HepG2 (cell line): ENCODE results near the gene ARL5C. TPM values are rescaled to one million over a fixed set of nuclear protein-coding genes. Genes with fewer than 3 reads are reported as not detected.

Source experiments
- ATF7 ChIP-seq, 2 experiments: fragments of 450-650 bp in 1 of 2; sonication (generic) in 1 of 2; formaldehyde crosslinking in 1 of 2; IDR thresholded peaks; 2 replicates each; pipeline versions ENCODE4 v1.4.0 to v1.6.1; 2016 to 2020; ENCODE audit warnings: antibody characterized with exemption in 1 of 2, mild to moderate bottlenecking in 1 of 2, missing genetic modification reagents in 1 of 2
- CENPBD1 ChIP-seq: sonication (generic); formaldehyde crosslinking; IDR thresholded peaks from 2 replicates; pipeline ENCODE4 v1.8.0; 2022; ENCODE audit warnings: missing genetic modification reagents, low read depth, mild to moderate bottlenecking, borderline replicate concordance
- CREM ChIP-seq, 2 experiments: sonication (generic) in 1 of 2; formaldehyde crosslinking in 1 of 2; IDR thresholded peaks; 2 replicates each; pipeline versions ENCODE4 v1.4.0 to v1.6.1; 2016 to 2020; ENCODE audit warnings: antibody characterized with exemption in 1 of 2, mild to moderate bottlenecking in 1 of 2, missing genetic modification reagents in 1 of 2
- KLF15 ChIP-seq: sonication (generic); formaldehyde crosslinking; IDR thresholded peaks from 2 replicates; pipeline ENCODE4 v1.8.1; 2023; ENCODE audit warnings: borderline replicate concordance, mild to moderate bottlenecking, inconsistent platforms, missing genetic modification reagents, mixed read lengths
- MIER3 ChIP-seq: IDR thresholded peaks from 2 replicates; pipeline ENCODE4 v1.6.1; 2016; ENCODE audit warnings: missing compliant biosample characterization, borderline replicate concordance
- MIXL1 ChIP-seq: IDR thresholded peaks from 2 replicates; pipeline ENCODE4 v1.6.1; 2016
- NCOA2 ChIP-seq: sonication (generic); formaldehyde crosslinking; IDR thresholded peaks from 2 replicates; pipeline ENCODE4 v1.8.0; 2022; ENCODE audit warnings: inconsistent platforms
- REPIN1 ChIP-seq: sonication (generic); formaldehyde crosslinking; IDR thresholded peaks from 2 replicates; pipeline ENCODE4 v1.8.0; 2022; ENCODE audit warnings: missing genetic modification reagents, low read depth, mild to moderate bottlenecking, borderline replicate concordance
- TBL1XR1 ChIP-seq: fragments of 150-350 bp; IDR thresholded peaks from 2 replicates; pipeline ENCODE4 v1.6.1; 2014; ENCODE audit warnings: borderline replicate concordance, low read length; ENCODE audit not compliant: partially characterized antibody
- THAP9 ChIP-seq: sonication (generic); formaldehyde crosslinking; IDR thresholded peaks from 2 replicates; pipeline ENCODE4; 2020; ENCODE audit warnings: missing genetic modification reagents, mild to moderate bottlenecking, borderline replicate concordance
- ZBTB20 ChIP-seq: sonication (generic); formaldehyde crosslinking; IDR thresholded peaks from 2 replicates; pipeline ENCODE4 v1.8.1; 2023; ENCODE audit warnings: missing genetic modification reagents, low read depth, mild to moderate bottlenecking, borderline replicate concordance
- ZNF136 ChIP-seq: sonication (generic); formaldehyde crosslinking; IDR thresholded peaks from 2 replicates; pipeline ENCODE4 v1.8.1; 2022; ENCODE audit warnings: low read depth, mild to moderate bottlenecking, moderate library complexity, missing genetic modification reagents
- ZNF354B ChIP-seq: sonication (generic); formaldehyde crosslinking; IDR thresholded peaks from 2 replicates; pipeline ENCODE4 v1.8.0; 2022; ENCODE audit warnings: mild to moderate bottlenecking, missing genetic modification reagents
- ZNF512B ChIP-seq: sonication (generic); formaldehyde crosslinking; IDR thresholded peaks from 2 replicates; pipeline ENCODE4 v1.5.1; 2020; ENCODE audit warnings: missing genetic modification reagents, mild to moderate bottlenecking, borderline replicate concordance
- ZNF616 ChIP-seq: sonication (generic); formaldehyde crosslinking; IDR thresholded peaks from 2 replicates; pipeline ENCODE4 v1.5.0; 2020; ENCODE audit warnings: low read depth, mild to moderate bottlenecking, missing genetic modification reagents
- polyA plus RNA-seq, 8 experiments: library from polyadenylated mRNA; depleted of rRNA in 3 of 8; stranded (reverse) in 7 of 8; unstranded in 1 of 8; fragments of >200 nt; fragmentation: Illumina TruSeq in 4 of 8; extraction: Trizol in 4 of 8; gene quantifications; 2 replicates each; pipeline versions ENCODE4 v1.2.1 to v1.2.3, GENCODE V29; 2011 to 2016; ENCODE audit warnings: low read depth in 4 of 8, missing spikeins in 1 of 8, mixed read lengths in 1 of 8; ENCODE audit not compliant: insufficient read depth in 1 of 8
- total RNA-seq, 5 experiments: library from RNA; depleted of rRNA; stranded (reverse); fragments of >200 nt; fragmentation: Illumina TruSeq; extraction: Trizol; gene quantifications; 2 replicates each; pipeline ENCODE4 v1.2.3, GENCODE V29; 2016; ENCODE audit warnings: low read depth in 1 of 5
- TF ChIP-seq, protein P1 (sequence below): sonication (generic); formaldehyde crosslinking; IDR thresholded peaks from 2 replicates; pipeline ENCODE4 v1.4.0; 2020; ENCODE audit warnings: low read depth, mild to moderate bottlenecking, missing genetic modification reagents
- TF ChIP-seq, protein P2 (sequence below): sonication (generic); formaldehyde crosslinking; IDR thresholded peaks from 2 replicates; pipeline ENCODE4 v1.5.1; 2020; ENCODE audit warnings: missing genetic modification reagents, mild to moderate bottlenecking, borderline replicate concordance

The ARL5C gene
- total and polyA plus RNA-seq, 2 of the 13 experiments (the other 11 are each of a cell fraction or from before 2014, with no cell fraction given): not detected

GRCh38 chr17:39197380-39198185 is 31.6 kb upstream of the ARL5C start, which contains the start of gene CACNB1 (continued):
- TF ChIP-seq THAP9 (CRISPR knock-in tag): no peak; the same call in 1 of the 2 replicates
- no peak for TF ChIP-seq ZNF512B (CRISPR knock-in tag)
- no peak for TF ChIP-seq ZNF354B (CRISPR knock-in tag)
- TF ChIP-seq ZNF616 (CRISPR knock-in tag): no peak
- TF ChIP-seq, protein P1, sequence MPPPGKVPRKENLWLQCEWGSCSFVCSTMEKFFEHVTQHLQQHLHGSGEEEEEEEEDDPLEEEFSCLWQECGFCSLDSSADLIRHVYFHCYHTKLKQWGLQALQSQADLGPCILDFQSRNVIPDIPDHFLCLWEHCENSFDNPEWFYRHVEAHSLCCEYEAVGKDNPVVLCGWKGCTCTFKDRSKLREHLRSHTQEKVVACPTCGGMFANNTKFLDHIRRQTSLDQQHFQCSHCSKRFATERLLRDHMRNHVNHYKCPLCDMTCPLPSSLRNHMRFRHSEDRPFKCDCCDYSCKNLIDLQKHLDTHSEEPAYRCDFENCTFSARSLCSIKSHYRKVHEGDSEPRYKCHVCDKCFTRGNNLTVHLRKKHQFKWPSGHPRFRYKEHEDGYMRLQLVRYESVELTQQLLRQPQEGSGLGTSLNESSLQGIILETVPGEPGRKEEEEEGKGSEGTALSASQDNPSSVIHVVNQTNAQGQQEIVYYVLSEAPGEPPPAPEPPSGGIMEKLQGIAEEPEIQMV (CRISPR knock-in tag): no peak
- 0 out of 2 replicates have a peak, but pooled peaks have one; percentile 13 for TF ChIP-seq ZBTB20
- TF ChIP-seq TBL1XR1: no peak
- TF ChIP-seq CREM (IDR thresholded peaks at IDR 0.05): no peak
- TF ChIP-seq CREM (CRISPR knock-in tag; IDR thresholded peaks at IDR 0.05): no peak
- no peak for TF ChIP-seq REPIN1 (CRISPR knock-in tag)
- TF ChIP-seq MIXL1 (CRISPR knock-in tag): no peak
- no peak; the same call in 1 of the 2 replicates for TF ChIP-seq MIER3 (CRISPR knock-in tag)
- TF ChIP-seq ZNF136 (CRISPR knock-in tag): no peak
- TF ChIP-seq CENPBD1 (CRISPR knock-in tag): no peak
- TF ChIP-seq, protein P2, sequence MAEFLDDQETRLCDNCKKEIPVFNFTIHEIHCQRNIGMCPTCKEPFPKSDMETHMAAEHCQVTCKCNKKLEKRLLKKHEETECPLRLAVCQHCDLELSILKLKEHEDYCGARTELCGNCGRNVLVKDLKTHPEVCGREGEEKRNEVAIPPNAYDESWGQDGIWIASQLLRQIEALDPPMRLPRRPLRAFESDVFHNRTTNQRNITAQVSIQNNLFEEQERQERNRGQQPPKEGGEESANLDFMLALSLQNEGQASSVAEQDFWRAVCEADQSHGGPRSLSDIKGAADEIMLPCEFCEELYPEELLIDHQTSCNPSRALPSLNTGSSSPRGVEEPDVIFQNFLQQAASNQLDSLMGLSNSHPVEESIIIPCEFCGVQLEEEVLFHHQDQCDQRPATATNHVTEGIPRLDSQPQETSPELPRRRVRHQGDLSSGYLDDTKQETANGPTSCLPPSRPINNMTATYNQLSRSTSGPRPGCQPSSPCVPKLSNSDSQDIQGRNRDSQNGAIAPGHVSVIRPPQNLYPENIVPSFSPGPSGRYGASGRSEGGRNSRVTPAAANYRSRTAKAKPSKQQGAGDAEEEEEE (CRISPR knock-in tag): no peak
- TF ChIP-seq ATF7 (IDR thresholded peaks at IDR 0.05): no peak
- TF ChIP-seq ATF7 (CRISPR knock-in tag; IDR thresholded peaks at IDR 0.05): no peak
- no peak for TF ChIP-seq KLF15 (CRISPR knock-in tag)
- TF ChIP-seq NCOA2 (CRISPR knock-in tag): no peak
